Lung (tissue), 12 donors: ENCODE measurements around the gene NEURL1B. TPM values are rescaled to one million over a fixed set of nuclear protein-coding genes. Genes with fewer than 3 reads are reported as not detected.
A peak's percentile ranks its signal among the peaks of the same experiment; 100 is the strongest.

Source experiments
- ATAC-seq: fragments of 200-7000 bp; cut with Tn5 transposase; one replicate; pipeline ENCODE4 v1.9.1; 2020; ENCODE audit warnings: moderate number of reproducible peaks; ENCODE audit not compliant: insufficient read depth, low FRiP score
- DNase-seq, 3 donors: peaks; one replicate each; pipeline ENCODE4 v3.0.0-alpha.2; 2013 to 2017
- H3K27ac ChIP-seq, 2 donors: one replicate each; pipeline ENCODE4 v1.5.1; 2013; ENCODE audit warnings: mild to moderate bottlenecking in 2 of 2, moderate library complexity in 2 of 2, control low read depth in 1 of 2, inconsistent platforms in 1 of 2, low read depth in 1 of 2, low read length in 1 of 2
- H3K27me3 ChIP-seq, 3 donors: one replicate each; pipeline ENCODE4 v1.5.1; 2013; ENCODE audit warnings: low read length in 2 of 3; ENCODE audit not compliant: control insufficient read depth in 3 of 3, insufficient read depth in 3 of 3
- H3K36me3 ChIP-seq, 4 donors: one replicate each; pipeline ENCODE4 v1.5.1; 2013; ENCODE audit warnings: low read length in 4 of 4, mild to moderate bottlenecking in 1 of 4, moderate library complexity in 1 of 4; ENCODE audit not compliant: control insufficient read depth in 4 of 4, insufficient read depth in 4 of 4
- H3K4me1 ChIP-seq, 5 donors: one replicate each; pipeline ENCODE4 v1.5.1; 2013; ENCODE audit warnings: low read length in 5 of 5, mild to moderate bottlenecking in 2 of 5, moderate library complexity in 1 of 5; ENCODE audit not compliant: control insufficient read depth in 5 of 5, insufficient read depth in 5 of 5
- H3K4me3 ChIP-seq: one replicate; pipeline ENCODE4 v1.5.1; 2013; ENCODE audit warnings: mild to moderate bottlenecking, control low read depth, moderate library complexity
- H3K9ac ChIP-seq, 2 donors: one replicate each; pipeline ENCODE4 v1.5.1; 2013; ENCODE audit warnings: low read length in 2 of 2, control low read depth in 1 of 2; ENCODE audit not compliant: insufficient read depth in 1 of 2
- H3K9me3 ChIP-seq, 4 donors: one replicate each; pipeline ENCODE4 v1.5.1; 2013; ENCODE audit warnings: low read length in 3 of 4, mild to moderate bottlenecking in 1 of 4, moderate library complexity in 1 of 4; ENCODE audit not compliant: control insufficient read depth in 4 of 4, insufficient read depth in 3 of 4
- CTCF ChIP-seq: IDR thresholded peaks from 2 replicates; pipeline ENCODE4 v1.5.1; 2012; ENCODE audit warnings: mild to moderate bottlenecking; ENCODE audit errors: control extremely low read depth, extremely low read depth
- WGBS, 2 donors: extraction: QIAGEN DNeasy Blood & Tissue Kit; methylation state at CpG; one replicate each; pipeline ENCODE4 v1.1.7; 2013; 5-methylcytosine and 5-hydroxymethylcytosine counted together
- polyA plus RNA-seq, 2 donors: library from polyadenylated mRNA; stranded (reverse); fragments of 200-250 nt; gene quantifications; one replicate each; pipeline ENCODE4 v1.2.1, GENCODE V29; 2013
- total RNA-seq, 2 donors: library from RNA; depleted of rRNA in 1 of 2; stranded (reverse); fragments of >200 nt in 1 of 2; gene quantifications; one replicate each; pipeline ENCODE4 v1.2.1, GENCODE V29; 2014 to 2021
- donor health status: control.
- donor health status: control.
- donor health status: Bipolar disorder and iron deficiency.
- donor health status: healthy.
- donor health status: DM: yes; HTN: yes; CAD: no.

The NEURL1B gene
- total and polyA plus RNA-seq, 4 donors = 5.1 to 26.4 (median 11.8) TPM

GRCh38 chr5:172683264-172683644, 42.2 kb downstream of the NEURL1B start:
- Histone ChIP-seq H3K9ac (no peak overlapping the region), H3K4me1 (peaks cover 0 to 13% (median 4%) of the 10 kb centered on the region in 5 donors), H3K27ac (no peak overlapping the region), H3K27me3 (no peaks in the 10 kb centered on the region), H3K4me3 (no peak overlapping the region), H3K36me3 (peaks cover 0 to 5% (median 0%) of the 10 kb centered on the region in 4 donors), H3K9me3 (no peaks in the 10 kb centered on the region)
- WGBS, 2 donors = 82 to 86% methylated on average over 45 to 47 of the region's 47 CpGs
- DNase-seq = no peak
- ATAC-seq = no peak
- TF ChIP-seq CTCF = no peak

DNA sequence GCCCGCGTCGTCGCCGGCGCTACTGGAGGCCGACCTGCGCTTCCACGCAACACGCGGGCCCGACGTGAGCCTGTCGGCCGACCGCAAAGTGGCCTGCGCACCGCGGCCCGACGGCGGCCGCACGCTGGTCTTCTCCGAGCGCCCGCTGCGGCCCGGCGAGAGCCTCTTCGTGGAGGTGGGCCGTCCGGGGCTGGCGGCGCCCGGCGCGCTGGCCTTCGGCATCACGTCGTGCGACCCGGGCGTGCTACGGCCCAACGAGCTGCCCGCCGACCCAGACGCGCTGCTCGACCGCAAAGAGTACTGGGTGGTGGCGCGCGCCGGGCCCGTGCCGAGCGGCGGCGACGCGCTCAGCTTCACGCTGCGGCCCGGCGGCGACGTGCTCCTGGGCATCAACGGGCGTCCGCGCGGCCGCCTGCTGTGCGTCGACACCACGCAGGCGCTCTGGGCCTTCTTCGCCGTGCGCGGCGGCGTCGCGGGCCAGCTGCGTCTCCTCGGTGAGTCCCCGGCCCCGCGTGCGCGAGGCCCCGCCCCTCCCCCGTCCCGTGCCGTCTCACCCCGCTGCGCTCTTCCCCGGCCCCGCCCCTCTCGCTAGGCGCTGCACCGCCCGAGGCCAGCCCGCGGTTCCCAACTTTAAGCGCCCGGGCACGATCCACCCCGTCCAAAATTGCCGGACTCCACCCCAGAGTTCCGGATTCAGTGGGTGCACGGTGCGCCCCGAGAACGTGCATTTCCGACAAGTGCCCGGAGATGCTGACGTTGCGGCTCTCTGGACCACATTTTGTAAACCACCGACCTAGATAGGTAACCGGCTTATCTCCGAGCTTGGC, 42.8 kb downstream of the NEURL1B start:
- DNase-seq = peak in 1 of 3 donors; percentile 57
- Histone ChIP-seq H3K4me3 (no peak overlapping the region), H3K27ac (no peak overlapping the region), H3K9ac (no peak overlapping the region), H3K9me3 (no peaks in the 10 kb centered on the region), H3K27me3 (no peaks in the 10 kb centered on the region), H3K36me3 (peaks cover 0 to 5% (median 0%) of the 10 kb centered on the region in 4 donors), H3K4me1 (peaks cover 0 to 13% (median 5%) of the 10 kb centered on the region in 5 donors)
- WGBS, 2 donors = 56 to 68% methylated on average over 111 to 125 of the region's 125 CpGs
- ATAC-seq = no peak
- TF ChIP-seq CTCF = no peak

GRCh38 chr5:172685091-172685490, 44.0 kb downstream of the NEURL1B start:
- Histone ChIP-seq H3K4me3 (no peak overlapping the region), H3K27ac (no peak overlapping the region), H3K36me3 (peaks cover 0 to 5% (median 3%) of the 10 kb centered on the region in 4 donors), H3K27me3 (no peaks in the 10 kb centered on the region), H3K9me3 (no peaks in the 10 kb centered on the region), H3K9ac (no peak overlapping the region), H3K4me1 (peaks cover 0 to 12% (median 7%) of the 10 kb centered on the region in 5 donors)
- DNase-seq = no peak
- TF ChIP-seq CTCF = no peak
- no peak for ATAC-seq
- WGBS, 2 donors = 87 to 95% methylated on average over 4 of the region's 4 CpGs
